Neural cell (in vitro differentiated cells): ENCODE measurements around the gene TMEM247. TPM values are rescaled to one million over a fixed set of nuclear protein-coding genes. Genes with fewer than 3 reads are reported as not detected.

Experiments
- H2AFZ ChIP-seq: fragments of 200-600, 300-800 bp; sonication (generic), shearing (Covaris generic); 2 replicates; pipeline ENCODE4 v1.6.0; 2014; ENCODE audit warnings: low read depth, mild to moderate bottlenecking, antibody characterized with exemption, low read length, moderate library complexity
- H3F3A ChIP-seq: fragments of 200-600 bp; shearing (Covaris generic); 2 replicates; pipeline ENCODE4 v1.6.1; 2016; ENCODE audit warnings: mild to moderate bottlenecking, moderate library complexity, mixed read lengths, antibody characterized with exemption, low read length; ENCODE audit not compliant: insufficient read depth, poor library complexity, severe bottlenecking
- H3K27ac ChIP-seq: fragments of 200-600, 300-800 bp; sonication (generic), shearing (Covaris generic); 2 replicates; pipeline ENCODE4 v1.5.1; 2014; ENCODE audit warnings: mild to moderate bottlenecking, low read length, moderate library complexity
- H3K27me3 ChIP-seq: fragments of 300-800, 200-600 bp; sonication (generic), shearing (Covaris generic); 2 replicates; pipeline ENCODE4 v1.6.0; 2014; ENCODE audit warnings: mild to moderate bottlenecking, low read depth, low read length, moderate library complexity; ENCODE audit not compliant: insufficient read depth
- H3K36me3 ChIP-seq: fragments of 300-800, 200-600 bp; sonication (generic), shearing (Covaris generic); 2 replicates; pipeline ENCODE4 v1.5.1; 2014; ENCODE audit warnings: mild to moderate bottlenecking, antibody characterized with exemption, low read length, moderate library complexity; ENCODE audit not compliant: insufficient read depth
- H3K4me2 ChIP-seq: fragments of 300-800, 200-600 bp; sonication (generic), shearing (Covaris generic); 2 replicates; pipeline ENCODE4 v1.6.0; 2014; ENCODE audit warnings: mild to moderate bottlenecking, low read length
- H3K4me3 ChIP-seq: fragments of 300-800, 200-600 bp; sonication (generic), shearing (Covaris generic); 2 replicates; pipeline ENCODE4 v1.5.1; 2014; ENCODE audit warnings: mild to moderate bottlenecking, low read length, moderate library complexity
- H3K79me2 ChIP-seq: fragments of 200-600 bp; shearing (Covaris generic); replicated peaks from 2 replicates; pipeline ENCODE4 v1.6.0; 2014; ENCODE audit warnings: mild to moderate bottlenecking, low read length, moderate library complexity; ENCODE audit not compliant: insufficient read depth
- H3K9ac ChIP-seq: fragments of 300-800, 200-600 bp; sonication (generic), shearing (Covaris generic); 2 replicates; pipeline ENCODE4 v1.6.1; 2016; ENCODE audit warnings: mild to moderate bottlenecking, low read length, mixed read lengths
- H3K9me2 ChIP-seq: fragments of 200-600 bp; shearing (Covaris generic); 2 replicates; pipeline ENCODE4 v1.6.1; 2016; ENCODE audit warnings: mild to moderate bottlenecking, low read length, mixed read lengths; ENCODE audit not compliant: insufficient read depth
- H3K9me3 ChIP-seq: fragments of 200-600, 300-800 bp; sonication (generic), shearing (Covaris generic); 2 replicates; pipeline ENCODE4 v1.6.1; 2016; ENCODE audit warnings: mild to moderate bottlenecking, mixed run types, low read length, moderate library complexity, mixed read lengths
- H4K20me1 ChIP-seq: fragments of 200-600 bp; shearing (Covaris generic); 2 replicates; pipeline ENCODE4 v1.6.1; 2016; ENCODE audit warnings: mild to moderate bottlenecking, mixed run types; ENCODE audit not compliant: insufficient read depth
- EP300 ChIP-seq: fragments of 450-650 bp; conservative IDR thresholded peaks from 2 replicates; pipeline ENCODE4 v1.6.1; 2014; ENCODE audit warnings: antibody characterized with exemption, mild to moderate bottlenecking, moderate library complexity; ENCODE audit not compliant: poor library complexity, severe bottlenecking
- EZH2 ChIP-seq: fragments of 200-600, 300-800 bp; shearing (Covaris generic), sonication (generic); IDR thresholded peaks from 2 replicates; pipeline ENCODE4 v1.6.1; 2014; ENCODE audit warnings: antibody characterized with exemption, low read length, borderline replicate concordance, mild to moderate bottlenecking; ENCODE audit not compliant: insufficient read depth, poor library complexity, severe bottlenecking
- MXI1 ChIP-seq: fragments of 450-650 bp; conservative IDR thresholded peaks from 2 replicates; pipeline ENCODE4 v1.6.1; 2014; ENCODE audit warnings: antibody characterized with exemption, mild to moderate bottlenecking; ENCODE audit not compliant: poor library complexity, severe bottlenecking
- POLR2AphosphoS5 ChIP-seq: IDR thresholded peaks from 2 replicates; pipeline ENCODE4 v1.6.1; 2012
- RAD21 ChIP-seq: fragments of 450-650 bp; conservative IDR thresholded peaks from 2 replicates; pipeline ENCODE4 v1.6.1; 2014; ENCODE audit warnings: antibody characterized with exemption, mild to moderate bottlenecking, moderate library complexity
- SMC3 ChIP-seq: fragments of 450-650 bp; conservative IDR thresholded peaks from 2 replicates; pipeline ENCODE4 v1.6.1; 2014; ENCODE audit warnings: antibody characterized with exemption, mild to moderate bottlenecking, moderate library complexity; ENCODE audit not compliant: poor library complexity
- TAF1 ChIP-seq: IDR thresholded peaks from 2 replicates; pipeline ENCODE4 v1.6.1; 2012; ENCODE audit warnings: low read depth
- polyA plus RNA-seq: library from polyadenylated mRNA; depleted of rRNA; stranded (reverse); fragments of >200 nt; gene quantifications from 2 replicates; pipeline ENCODE4 v1.2.3, GENCODE V29; 2014
- TF ChIP-seq, protein P1 (sequence below): fragments of 450-650 bp; IDR thresholded peaks from 2 replicates; pipeline ENCODE4 v1.5.1; 2014; ENCODE audit warnings: antibody characterized with exemption, mild to moderate bottlenecking, moderate library complexity; ENCODE audit not compliant: poor library complexity, severe bottlenecking
- TF ChIP-seq, protein P2 (sequence below): IDR thresholded peaks from 2 replicates; pipeline ENCODE4 v1.6.1; 2012; ENCODE audit warnings: borderline replicate concordance

Gene TMEM247
- polyA plus RNA-seq, 1 donor from 2014 or later, result not detected

DNA sequence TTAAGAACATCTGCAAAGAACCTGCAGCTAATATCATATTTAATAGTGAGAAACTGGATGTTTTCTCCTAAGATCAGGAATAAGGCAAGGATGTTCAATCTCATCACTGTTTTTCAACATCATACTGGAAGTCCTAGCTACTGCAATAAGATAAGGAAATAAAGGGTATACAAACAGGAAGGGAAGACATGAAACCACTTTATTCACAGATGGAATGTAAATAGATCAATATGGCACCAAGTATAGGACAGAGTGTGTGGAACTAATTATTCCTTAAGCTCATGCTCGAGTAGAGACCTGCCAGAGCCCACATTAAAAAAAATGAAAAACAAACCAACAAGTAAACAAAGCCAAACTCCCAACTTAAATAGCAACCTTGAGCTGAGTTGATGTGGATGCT, 41.3 kb upstream of the TMEM247 start:
- H3K9me3 ChIP-seq, result no peaks in the 10 kb centered on the region
- H3K9me2 ChIP-seq, result no peaks in the 10 kb centered on the region
- TF ChIP-seq RAD21, result no peak
- TF ChIP-seq EP300, result no peak
- TF ChIP-seq, protein P1, sequence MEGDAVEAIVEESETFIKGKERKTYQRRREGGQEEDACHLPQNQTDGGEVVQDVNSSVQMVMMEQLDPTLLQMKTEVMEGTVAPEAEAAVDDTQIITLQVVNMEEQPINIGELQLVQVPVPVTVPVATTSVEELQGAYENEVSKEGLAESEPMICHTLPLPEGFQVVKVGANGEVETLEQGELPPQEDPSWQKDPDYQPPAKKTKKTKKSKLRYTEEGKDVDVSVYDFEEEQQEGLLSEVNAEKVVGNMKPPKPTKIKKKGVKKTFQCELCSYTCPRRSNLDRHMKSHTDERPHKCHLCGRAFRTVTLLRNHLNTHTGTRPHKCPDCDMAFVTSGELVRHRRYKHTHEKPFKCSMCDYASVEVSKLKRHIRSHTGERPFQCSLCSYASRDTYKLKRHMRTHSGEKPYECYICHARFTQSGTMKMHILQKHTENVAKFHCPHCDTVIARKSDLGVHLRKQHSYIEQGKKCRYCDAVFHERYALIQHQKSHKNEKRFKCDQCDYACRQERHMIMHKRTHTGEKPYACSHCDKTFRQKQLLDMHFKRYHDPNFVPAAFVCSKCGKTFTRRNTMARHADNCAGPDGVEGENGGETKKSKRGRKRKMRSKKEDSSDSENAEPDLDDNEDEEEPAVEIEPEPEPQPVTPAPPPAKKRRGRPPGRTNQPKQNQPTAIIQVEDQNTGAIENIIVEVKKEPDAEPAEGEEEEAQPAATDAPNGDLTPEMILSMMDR, result no peak
- TF ChIP-seq TAF1, result no peak
- no peak for TF ChIP-seq MXI1
- TF ChIP-seq SMC3, result no peak
- TF ChIP-seq EZH2, result no peak
- TF ChIP-seq, protein P2, sequence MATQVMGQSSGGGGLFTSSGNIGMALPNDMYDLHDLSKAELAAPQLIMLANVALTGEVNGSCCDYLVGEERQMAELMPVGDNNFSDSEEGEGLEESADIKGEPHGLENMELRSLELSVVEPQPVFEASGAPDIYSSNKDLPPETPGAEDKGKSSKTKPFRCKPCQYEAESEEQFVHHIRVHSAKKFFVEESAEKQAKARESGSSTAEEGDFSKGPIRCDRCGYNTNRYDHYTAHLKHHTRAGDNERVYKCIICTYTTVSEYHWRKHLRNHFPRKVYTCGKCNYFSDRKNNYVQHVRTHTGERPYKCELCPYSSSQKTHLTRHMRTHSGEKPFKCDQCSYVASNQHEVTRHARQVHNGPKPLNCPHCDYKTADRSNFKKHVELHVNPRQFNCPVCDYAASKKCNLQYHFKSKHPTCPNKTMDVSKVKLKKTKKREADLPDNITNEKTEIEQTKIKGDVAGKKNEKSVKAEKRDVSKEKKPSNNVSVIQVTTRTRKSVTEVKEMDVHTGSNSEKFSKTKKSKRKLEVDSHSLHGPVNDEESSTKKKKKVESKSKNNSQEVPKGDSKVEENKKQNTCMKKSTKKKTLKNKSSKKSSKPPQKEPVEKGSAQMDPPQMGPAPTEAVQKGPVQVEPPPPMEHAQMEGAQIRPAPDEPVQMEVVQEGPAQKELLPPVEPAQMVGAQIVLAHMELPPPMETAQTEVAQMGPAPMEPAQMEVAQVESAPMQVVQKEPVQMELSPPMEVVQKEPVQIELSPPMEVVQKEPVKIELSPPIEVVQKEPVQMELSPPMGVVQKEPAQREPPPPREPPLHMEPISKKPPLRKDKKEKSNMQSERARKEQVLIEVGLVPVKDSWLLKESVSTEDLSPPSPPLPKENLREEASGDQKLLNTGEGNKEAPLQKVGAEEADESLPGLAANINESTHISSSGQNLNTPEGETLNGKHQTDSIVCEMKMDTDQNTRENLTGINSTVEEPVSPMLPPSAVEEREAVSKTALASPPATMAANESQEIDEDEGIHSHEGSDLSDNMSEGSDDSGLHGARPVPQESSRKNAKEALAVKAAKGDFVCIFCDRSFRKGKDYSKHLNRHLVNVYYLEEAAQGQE, result no peak
- no peak for TF ChIP-seq POLR2AphosphoS5
- no peak overlapping the region for H3K4me2 ChIP-seq
- H3K27ac ChIP-seq, result no peak overlapping the region
- H3K4me3 ChIP-seq, result no peak overlapping the region
- H3K79me2 ChIP-seq, result no peaks in the 10 kb centered on the region
- no peak overlapping the region for H2AFZ ChIP-seq
- no peaks in the 10 kb centered on the region for H4K20me1 ChIP-seq
- H3F3A ChIP-seq, result no peaks in the 10 kb centered on the region
- H3K36me3 ChIP-seq, result no peaks in the 10 kb centered on the region
- H3K27me3 ChIP-seq, result no peaks in the 10 kb centered on the region
- no peak overlapping the region for H3K9ac ChIP-seq

DNA sequence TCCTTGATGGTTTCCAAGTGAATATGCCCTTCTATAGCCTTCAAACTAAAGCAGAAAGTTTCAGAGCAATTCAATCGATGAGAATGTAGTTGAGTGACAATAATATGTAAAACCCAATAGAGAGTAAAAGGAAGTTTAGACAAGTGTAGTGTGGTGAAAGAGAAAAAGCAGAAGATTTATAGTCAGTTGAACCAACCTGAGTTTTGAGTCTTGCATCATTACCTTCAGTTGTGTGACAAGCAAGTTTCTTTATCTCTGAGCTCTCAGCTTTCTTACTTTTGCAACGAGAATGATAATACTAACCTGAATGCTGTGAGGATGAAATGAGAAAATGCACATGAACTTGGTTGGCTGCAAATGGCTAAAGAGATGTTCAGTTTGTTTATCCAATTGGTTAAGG, 40.6 kb upstream of the TMEM247 start:
- Histone ChIP-seq H4K20me1 (no peaks in the 10 kb centered on the region), H3K9me3 (no peaks in the 10 kb centered on the region), H3K36me3 (no peaks in the 10 kb centered on the region), H3K27ac (no peak overlapping the region), H3F3A (no peaks in the 10 kb centered on the region), H2AFZ (no peak overlapping the region), H3K4me2 (no peak overlapping the region), H3K9me2 (no peaks in the 10 kb centered on the region), H3K9ac (no peak overlapping the region), H3K27me3 (no peaks in the 10 kb centered on the region), H3K4me3 (no peak overlapping the region), H3K79me2 (no peaks in the 10 kb centered on the region)
- no peak for TF ChIP-seq MXI1
- TF ChIP-seq, protein P1, result no peak
- TF ChIP-seq, protein P2, result no peak
- no peak for TF ChIP-seq TAF1
- TF ChIP-seq POLR2AphosphoS5, result no peak
- no peak for TF ChIP-seq SMC3
- TF ChIP-seq EP300, result no peak
- no peak for TF ChIP-seq EZH2
- TF ChIP-seq RAD21, result no peak
